Breast epithelium (tissue), 4 donors: ENCODE measurements around the gene EIF2B5. TPM values are rescaled to one million over a fixed set of nuclear protein-coding genes. Genes with fewer than 3 reads are reported as not detected.

ENCODE experiments used
- DNase-seq, 2 donors: peaks; one replicate each; pipeline ENCODE4 v3.0.0-alpha.2; 2019; ENCODE audit warnings: low spot score in 2 of 2
- H3K27ac ChIP-seq, 2 donors: fragments of 200-600 bp; sonication (generic) in 1 of 2; one replicate each; pipeline ENCODE4 v1.5.1; 2016 to 2019; ENCODE audit warnings: mild to moderate bottlenecking in 1 of 2
- H3K27me3 ChIP-seq, 2 donors: fragments of 200-600 bp; sonication (generic) in 1 of 2; one replicate each; pipeline versions ENCODE4 v1.5.1 to v1.6.0; 2017 to 2019; ENCODE audit warnings: control low read depth in 1 of 2, mild to moderate bottlenecking in 1 of 2
- H3K36me3 ChIP-seq: fragments of 200-600 bp; one replicate; pipeline ENCODE4 v1.5.1; 2019
- H3K4me1 ChIP-seq, 2 donors: fragments of 200-600 bp; sonication (generic); one replicate each; pipeline ENCODE4 v1.5.1; 2016 to 2019; ENCODE audit warnings: control low read depth in 1 of 2
- H3K4me3 ChIP-seq, 3 donors: fragments of 200-600 bp; sonication (generic); 1 replicate in 2 of 3; 2 replicates in 1 of 3; pipeline ENCODE4 v1.5.1; 2016 to 2019; ENCODE audit warnings: mild to moderate bottlenecking in 3 of 3, moderate library complexity in 2 of 3
- H3K9me3 ChIP-seq, 2 donors: fragments of 200-600 bp; sonication (generic) in 1 of 2; one replicate each; pipeline ENCODE4 v1.5.1; 2016 to 2019; ENCODE audit warnings: control low read depth in 1 of 2
- CTCF ChIP-seq, 3 donors: fragments of 450-650 bp; IDR thresholded peaks; one replicate each; pipeline ENCODE4 v1.5.1; 2016 to 2017; ENCODE audit warnings: antibody characterized with exemption in 3 of 3, mild to moderate bottlenecking in 3 of 3, moderate library complexity in 3 of 3
- POLR2A ChIP-seq: fragments of 450-650 bp; IDR thresholded peaks from one replicate; pipeline ENCODE4 v1.6.1; 2016; ENCODE audit warnings: antibody characterized with exemption, mild to moderate bottlenecking, moderate library complexity
- POLR2AphosphoS5 ChIP-seq, 3 donors: sonication (generic); formaldehyde crosslinking; IDR thresholded peaks; one replicate each; pipeline ENCODE4 v1.6.1; 2017; ENCODE audit warnings: antibody characterized with exemption in 3 of 3
- intact Hi-C: fragments of 100-400 bp; cut with DNase I; formaldehyde crosslinking; loops from one replicate; pipeline ENCODE4 v1.15.1; 2023; ENCODE audit warnings: low total_unique reads
- total RNA-seq, 3 donors: library from RNA; depleted of rRNA; stranded (reverse); fragments of >200 nt; gene quantifications; one replicate each; pipeline ENCODE4 v1.1.0, GENCODE V29; 2016

The EIF2B5 gene
- total RNA-seq, 3 donors from 2014 or later: 37.3 to 62.3 (median 50.1) TPM

- H3K4me1 ChIP-seq: no peaks in the 10 kb centered on the region
- no peaks in the 10 kb centered on the region for H3K9me3 ChIP-seq
- TF ChIP-seq POLR2A (no peak), CTCF (IDR thresholded peaks at IDR 0.05) (no peak), POLR2AphosphoS5 (IDR thresholded peaks at IDR 0.05) (no peak)
- DNase-seq: no peak
- H3K27ac ChIP-seq: no peak overlapping the region
- intact Hi-C loops: no loop called here
- H3K27me3 ChIP-seq: no peaks in the 10 kb centered on the region
- H3K4me3 ChIP-seq: no peak overlapping the region
- no peaks in the 10 kb centered on the region for H3K36me3 ChIP-seq
Measured at GRCh38 chr3:184126006-184126405, 9.2 kb upstream of the EIF2B5 start.

GRCh38 chr3:184129012-184129411, 6.1 kb upstream of the EIF2B5 start:
- TF ChIP-seq POLR2A: no peak
- no peak for TF ChIP-seq POLR2AphosphoS5 (IDR thresholded peaks at IDR 0.05)
- TF ChIP-seq CTCF (IDR thresholded peaks at IDR 0.05): peak in 1 of 3 donors; percentile 28
- no peak for DNase-seq
- H3K36me3 ChIP-seq: no peaks in the 10 kb centered on the region
- no peak overlapping the region for H3K27ac ChIP-seq
- no peaks in the 10 kb centered on the region for H3K9me3 ChIP-seq
- no peak overlapping the region for H3K4me3 ChIP-seq
- no peaks in the 10 kb centered on the region for H3K4me1 ChIP-seq
- no peaks in the 10 kb centered on the region for H3K27me3 ChIP-seq
- intact Hi-C loops: no loop called here

- DNase-seq: no peak
- Histone ChIP-seq H3K27ac (no peak overlapping the region), H3K4me1 (peaks cover 0 to 7% of the 10 kb centered on the region in 2 donors), H3K9me3 (no peaks in the 10 kb centered on the region), H3K4me3 (no peak overlapping the region), H3K27me3 (no peaks in the 10 kb centered on the region), H3K36me3 (no peaks in the 10 kb centered on the region)
- intact Hi-C loops: no loop called here
- no peak for TF ChIP-seq POLR2AphosphoS5 (IDR thresholded peaks at IDR 0.05)
- no peak for TF ChIP-seq CTCF (IDR thresholded peaks at IDR 0.05)
- no peak for TF ChIP-seq POLR2A
Measured at GRCh38 chr3:184132945-184133344, 2.2 kb upstream of the EIF2B5 start.

- DNase-seq: peak; percentile 70 to 80
- H3K27me3 ChIP-seq: no peaks in the 10 kb centered on the region
- intact Hi-C loops: no loop called here
- peak overlapping the region; percentile 88 to 96 for H3K27ac ChIP-seq
- TF ChIP-seq CTCF (IDR thresholded peaks at IDR 0.05) (no peak), POLR2AphosphoS5 (IDR thresholded peaks at IDR 0.05) (peak in 2 of 3 donors; percentile 29 to 37), POLR2A (no peak)
- H3K36me3 ChIP-seq: no peaks in the 10 kb centered on the region
- H3K9me3 ChIP-seq: no peaks in the 10 kb centered on the region
- H3K4me3 ChIP-seq: peak overlapping the region; percentile 69 to 96 (median 82)
- H3K4me1 ChIP-seq: peaks cover 0 to 7% of the 10 kb centered on the region in 2 donors
Measured at GRCh38 chr3:184133840-184134745, 1.1 kb upstream of the EIF2B5 start.

- peak; percentile 23 to 52 for DNase-seq
- Histone ChIP-seq H3K27me3 (no peaks in the 10 kb centered on the region), H3K36me3 (no peaks in the 10 kb centered on the region), H3K4me3 (peak overlapping the region; percentile 69 to 96 (median 82)), H3K27ac (peak overlapping the region; percentile 88 to 96), H3K9me3 (no peaks in the 10 kb centered on the region), H3K4me1 (peaks cover 0 to 7% of the 10 kb centered on the region in 2 donors)
- intact Hi-C loops: no loop called here
- TF ChIP-seq POLR2A (no peak), CTCF (IDR thresholded peaks at IDR 0.05) (no peak), POLR2AphosphoS5 (IDR thresholded peaks at IDR 0.05) (no peak)
Measured at GRCh38 chr3:184134746-184135148, 411 bp upstream of the EIF2B5 start.
